C4-2B (cell line): ENCODE measurements around the gene IQSEC1.

ENCODE experiments used
- H3K27ac ChIP-seq: fragments of 450-650 bp; 2 replicates; pipeline ENCODE4 v1.5.1; 2017
- ZFX ChIP-seq: fragments of 450-650 bp; IDR thresholded peaks from 2 replicates; pipeline ENCODE4 v1.6.1; 2017
- TF ChIP-seq, protein P1 (sequence below): fragments of 450-650 bp; conservative IDR thresholded peaks from 2 replicates; pipeline ENCODE4 v1.5.1; 2017; ENCODE audit warnings: mild to moderate bottlenecking

The IQSEC1 gene

DNA sequence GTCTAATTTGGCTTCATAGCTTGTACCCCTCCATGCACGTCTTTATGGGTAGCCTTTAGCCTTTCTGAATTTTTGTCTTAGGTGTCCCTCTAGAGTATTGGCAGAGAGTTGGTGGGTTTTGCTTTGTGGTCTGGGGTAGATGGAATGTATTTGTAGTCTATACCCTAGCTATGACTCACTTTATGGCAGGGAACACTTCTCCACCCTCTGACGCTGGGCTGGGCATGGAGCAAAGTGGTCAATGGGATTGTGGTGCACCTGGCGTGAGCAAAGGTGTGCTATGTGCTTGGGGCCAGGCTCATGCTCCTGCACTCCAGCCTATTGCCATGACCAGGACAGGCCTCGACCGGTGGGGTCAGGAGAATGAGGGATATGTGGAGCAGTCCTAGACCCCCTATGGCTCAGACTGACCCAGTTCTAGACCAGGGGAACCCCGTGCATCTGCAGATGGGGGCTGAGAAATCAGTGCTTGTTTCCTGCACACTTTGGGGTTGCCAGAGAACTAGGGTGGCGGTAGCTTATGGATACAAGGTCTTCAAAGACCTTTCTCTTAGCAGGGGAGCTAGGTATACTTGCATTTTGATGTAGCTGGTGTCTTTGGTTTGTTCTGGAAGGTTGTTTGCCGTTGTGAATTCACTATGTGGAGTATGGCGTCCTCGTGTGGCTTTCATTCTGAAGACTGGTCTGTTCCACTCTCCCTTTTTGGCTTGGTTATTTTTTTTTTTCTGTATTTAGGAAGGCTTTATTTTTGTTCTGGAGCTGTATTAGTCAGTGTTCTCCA lies 182.4 kb downstream of the IQSEC1 start:
- TF ChIP-seq ZFX = no peak
- TF ChIP-seq, protein P1, sequence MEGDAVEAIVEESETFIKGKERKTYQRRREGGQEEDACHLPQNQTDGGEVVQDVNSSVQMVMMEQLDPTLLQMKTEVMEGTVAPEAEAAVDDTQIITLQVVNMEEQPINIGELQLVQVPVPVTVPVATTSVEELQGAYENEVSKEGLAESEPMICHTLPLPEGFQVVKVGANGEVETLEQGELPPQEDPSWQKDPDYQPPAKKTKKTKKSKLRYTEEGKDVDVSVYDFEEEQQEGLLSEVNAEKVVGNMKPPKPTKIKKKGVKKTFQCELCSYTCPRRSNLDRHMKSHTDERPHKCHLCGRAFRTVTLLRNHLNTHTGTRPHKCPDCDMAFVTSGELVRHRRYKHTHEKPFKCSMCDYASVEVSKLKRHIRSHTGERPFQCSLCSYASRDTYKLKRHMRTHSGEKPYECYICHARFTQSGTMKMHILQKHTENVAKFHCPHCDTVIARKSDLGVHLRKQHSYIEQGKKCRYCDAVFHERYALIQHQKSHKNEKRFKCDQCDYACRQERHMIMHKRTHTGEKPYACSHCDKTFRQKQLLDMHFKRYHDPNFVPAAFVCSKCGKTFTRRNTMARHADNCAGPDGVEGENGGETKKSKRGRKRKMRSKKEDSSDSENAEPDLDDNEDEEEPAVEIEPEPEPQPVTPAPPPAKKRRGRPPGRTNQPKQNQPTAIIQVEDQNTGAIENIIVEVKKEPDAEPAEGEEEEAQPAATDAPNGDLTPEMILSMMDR = no peak
- H3K27ac ChIP-seq = no peak overlapping the region

DNA sequence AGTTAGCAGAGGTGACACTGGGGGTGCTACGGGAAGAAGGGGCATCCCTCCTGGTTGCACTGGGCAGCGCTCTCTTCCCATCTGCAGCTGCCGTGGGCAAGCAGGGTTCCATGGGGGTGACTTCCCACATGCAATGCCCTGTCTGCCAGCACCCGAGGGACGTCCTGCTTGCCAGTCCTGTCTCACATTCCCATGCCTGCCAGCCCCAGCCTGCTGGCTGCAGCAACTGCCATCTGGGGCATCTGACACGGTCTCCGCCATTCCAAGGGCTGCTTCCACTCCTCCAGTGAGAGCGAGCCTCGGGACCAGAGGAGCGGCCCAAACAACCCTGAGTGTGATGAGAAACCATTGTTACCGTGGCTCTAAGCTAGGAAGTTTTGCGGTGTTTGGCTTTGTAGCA lies 186.5 kb downstream of the IQSEC1 start:
- no peak overlapping the region for H3K27ac ChIP-seq
- TF ChIP-seq, protein P1 = no peak
- no peak for TF ChIP-seq ZFX

DNA sequence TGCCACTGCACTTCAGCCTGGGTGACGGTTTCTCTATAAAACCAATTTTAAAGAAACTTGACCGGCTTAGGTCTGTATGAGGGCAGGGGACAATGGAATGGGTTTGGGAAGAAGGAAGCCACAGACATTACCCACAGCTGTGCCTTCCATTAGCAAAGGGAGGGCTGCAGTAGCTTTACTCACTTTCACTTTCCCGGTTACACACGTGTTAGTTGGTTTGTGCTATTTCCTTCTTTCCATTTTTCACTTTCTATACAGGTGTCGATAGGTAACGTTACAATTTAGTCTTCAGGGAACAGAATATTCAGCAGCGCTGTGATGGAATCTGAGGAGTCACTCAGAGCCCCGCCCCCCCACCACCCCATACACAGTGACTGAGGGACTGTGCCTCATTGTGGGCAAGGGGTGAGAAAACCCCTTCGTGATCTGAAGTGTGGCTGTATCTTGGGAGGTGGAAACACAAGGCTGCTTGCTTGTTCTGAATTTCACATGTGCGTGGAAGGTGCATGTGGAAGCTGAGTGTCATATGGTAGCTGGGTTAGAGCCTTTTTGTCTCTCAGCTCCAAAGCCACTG lies 187.0 kb downstream of the IQSEC1 start:
- no peak overlapping the region for H3K27ac ChIP-seq
- TF ChIP-seq ZFX = no peak
- TF ChIP-seq, protein P1 = no peak

DNA sequence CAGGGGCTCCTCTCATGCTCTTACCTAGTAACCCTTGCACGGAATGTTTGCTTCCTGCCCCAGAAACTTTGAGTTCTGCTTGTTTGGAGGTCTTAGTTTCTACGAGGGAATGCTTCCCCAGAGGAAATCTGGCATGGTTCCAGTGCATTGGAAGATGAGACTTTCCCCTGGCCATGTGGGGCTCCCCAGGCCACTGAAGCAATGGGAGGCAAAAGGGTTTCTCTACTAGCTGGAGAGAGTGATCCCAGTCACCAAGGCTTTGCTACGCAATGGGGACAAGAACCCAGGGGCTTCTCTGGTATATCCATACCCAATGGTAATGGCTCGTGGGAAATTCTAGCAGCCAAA lies 187.7 kb downstream of the IQSEC1 start:
- H3K27ac ChIP-seq = no peak overlapping the region
- TF ChIP-seq, protein P1 = no peak
- TF ChIP-seq ZFX = no peak

DNA sequence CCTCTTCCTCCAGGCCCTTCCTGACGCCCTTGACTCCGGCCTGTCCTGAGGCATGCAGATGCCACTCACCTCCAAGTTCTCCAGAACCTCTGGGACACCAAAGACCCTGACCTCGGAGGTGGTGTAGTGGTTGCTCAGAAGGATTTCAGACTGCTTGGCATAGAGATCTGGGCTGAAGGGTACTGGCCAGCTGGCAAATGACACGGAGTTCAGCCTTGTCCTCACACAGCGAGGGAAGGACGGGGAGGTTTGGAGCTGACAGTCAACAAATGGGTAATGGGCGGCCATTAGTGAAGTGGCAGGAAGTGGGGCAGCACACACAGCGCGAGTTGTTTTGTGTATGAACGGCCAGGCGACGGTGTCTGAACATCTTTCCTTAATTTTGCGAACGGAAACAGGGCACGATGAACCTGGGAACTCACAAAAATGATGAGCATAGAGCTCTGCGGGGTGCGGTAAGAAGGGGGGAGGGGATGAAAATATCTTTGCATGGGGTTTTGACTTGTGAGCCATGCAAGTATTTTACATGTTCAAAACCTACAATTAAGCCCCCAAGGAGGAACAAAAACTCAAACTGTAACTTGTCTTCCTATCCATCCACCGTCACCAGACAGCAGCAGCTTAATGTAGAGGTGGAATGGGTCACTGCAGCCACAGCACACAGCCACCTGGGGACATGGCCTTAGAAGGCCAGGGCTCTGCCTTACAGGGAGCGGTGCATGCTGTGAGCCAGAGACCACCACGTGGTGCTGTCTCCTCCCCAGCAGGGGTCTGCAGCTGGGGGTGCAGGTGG lies 188.2 kb downstream of the IQSEC1 start:
- no peak overlapping the region for H3K27ac ChIP-seq
- TF ChIP-seq ZFX = no peak
- TF ChIP-seq, protein P1 = no peak

DNA sequence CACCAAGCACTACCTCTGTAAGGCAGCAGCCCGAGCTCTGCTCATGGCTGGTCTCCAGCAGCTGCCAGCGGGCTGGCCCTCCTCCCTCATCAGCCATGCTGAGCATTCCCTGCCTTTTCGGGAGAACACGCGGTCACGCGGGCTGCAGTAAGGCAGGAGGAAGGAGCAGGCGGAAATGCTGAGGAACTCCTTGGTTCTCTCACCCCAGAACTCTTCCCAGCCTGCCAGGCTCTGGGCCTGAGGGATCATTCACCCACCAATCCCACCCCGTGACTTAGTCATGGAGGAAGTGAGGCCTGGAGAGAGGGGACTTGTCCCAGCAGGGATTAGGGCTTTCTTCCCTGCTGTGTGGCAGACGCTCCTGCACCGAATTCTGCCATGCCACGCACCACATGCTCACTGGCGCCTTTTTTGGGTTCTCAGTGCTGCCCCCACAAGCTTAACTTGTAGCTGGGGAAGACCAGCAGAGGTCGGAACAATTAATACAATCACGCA lies 189.0 kb downstream of the IQSEC1 start:
- no peak overlapping the region for H3K27ac ChIP-seq
- TF ChIP-seq ZFX = no peak
- TF ChIP-seq, protein P1 = no peak
